Measurements from ENCODE around the gene RPL5. TPM values are rescaled to one million over a fixed set of nuclear protein-coding genes. Genes with fewer than 3 reads are reported as not detected.

The RPL5 gene
- total RNA-seq, 4 donors from 2014 or later: 1,169 to 2,433 (median 2,010) TPM

DNA sequence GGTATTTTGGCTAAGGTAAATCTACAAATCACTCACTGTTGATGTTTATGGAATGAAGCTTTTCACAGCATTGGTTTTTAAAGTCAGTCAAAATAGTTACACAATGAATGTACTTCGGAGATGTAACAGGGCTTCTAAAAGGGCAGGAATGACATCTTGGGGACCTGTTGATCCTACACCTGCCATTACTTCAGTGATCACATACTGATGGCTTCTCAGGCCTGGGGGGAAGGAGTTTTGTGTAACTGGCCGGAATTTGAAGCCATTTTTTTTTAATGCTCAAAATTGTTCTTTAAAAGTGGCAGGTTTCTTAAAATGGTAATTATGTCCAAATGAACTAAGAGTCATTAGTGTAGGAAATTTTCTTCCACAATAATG is 11.2 kb downstream of the RPL5 start:
- Histone ChIP-seq H3K9me3 (no peaks in the 10 kb centered on the region), H3K27me3 (no peaks in the 10 kb centered on the region), H3K27ac (no peak overlapping the region), H3K36me3 (peaks cover 8 to 66% of the 10 kb centered on the region in 2 donors), H3K4me1 (peaks cover 8 to 33% (median 8%) of the 10 kb centered on the region in 3 donors), H3K4me3 (no peak overlapping the region)
- no peak for TF ChIP-seq POLR2AphosphoS5 (IDR thresholded peaks at IDR 0.05)
- no peak for TF ChIP-seq EP300 (IDR thresholded peaks at IDR 0.05)
- TF ChIP-seq, protein P1, sequence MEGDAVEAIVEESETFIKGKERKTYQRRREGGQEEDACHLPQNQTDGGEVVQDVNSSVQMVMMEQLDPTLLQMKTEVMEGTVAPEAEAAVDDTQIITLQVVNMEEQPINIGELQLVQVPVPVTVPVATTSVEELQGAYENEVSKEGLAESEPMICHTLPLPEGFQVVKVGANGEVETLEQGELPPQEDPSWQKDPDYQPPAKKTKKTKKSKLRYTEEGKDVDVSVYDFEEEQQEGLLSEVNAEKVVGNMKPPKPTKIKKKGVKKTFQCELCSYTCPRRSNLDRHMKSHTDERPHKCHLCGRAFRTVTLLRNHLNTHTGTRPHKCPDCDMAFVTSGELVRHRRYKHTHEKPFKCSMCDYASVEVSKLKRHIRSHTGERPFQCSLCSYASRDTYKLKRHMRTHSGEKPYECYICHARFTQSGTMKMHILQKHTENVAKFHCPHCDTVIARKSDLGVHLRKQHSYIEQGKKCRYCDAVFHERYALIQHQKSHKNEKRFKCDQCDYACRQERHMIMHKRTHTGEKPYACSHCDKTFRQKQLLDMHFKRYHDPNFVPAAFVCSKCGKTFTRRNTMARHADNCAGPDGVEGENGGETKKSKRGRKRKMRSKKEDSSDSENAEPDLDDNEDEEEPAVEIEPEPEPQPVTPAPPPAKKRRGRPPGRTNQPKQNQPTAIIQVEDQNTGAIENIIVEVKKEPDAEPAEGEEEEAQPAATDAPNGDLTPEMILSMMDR (IDR thresholded peaks at IDR 0.05): no peak
- TF ChIP-seq POLR2A (IDR thresholded peaks at IDR 0.05): no peak
- no peak for ATAC-seq
- WGBS, 2 donors (ENCODE audit: low coverage in 1 of 2): 20 to 63% methylated on average over 1 to 2 of the region's 2 CpGs

DNA sequence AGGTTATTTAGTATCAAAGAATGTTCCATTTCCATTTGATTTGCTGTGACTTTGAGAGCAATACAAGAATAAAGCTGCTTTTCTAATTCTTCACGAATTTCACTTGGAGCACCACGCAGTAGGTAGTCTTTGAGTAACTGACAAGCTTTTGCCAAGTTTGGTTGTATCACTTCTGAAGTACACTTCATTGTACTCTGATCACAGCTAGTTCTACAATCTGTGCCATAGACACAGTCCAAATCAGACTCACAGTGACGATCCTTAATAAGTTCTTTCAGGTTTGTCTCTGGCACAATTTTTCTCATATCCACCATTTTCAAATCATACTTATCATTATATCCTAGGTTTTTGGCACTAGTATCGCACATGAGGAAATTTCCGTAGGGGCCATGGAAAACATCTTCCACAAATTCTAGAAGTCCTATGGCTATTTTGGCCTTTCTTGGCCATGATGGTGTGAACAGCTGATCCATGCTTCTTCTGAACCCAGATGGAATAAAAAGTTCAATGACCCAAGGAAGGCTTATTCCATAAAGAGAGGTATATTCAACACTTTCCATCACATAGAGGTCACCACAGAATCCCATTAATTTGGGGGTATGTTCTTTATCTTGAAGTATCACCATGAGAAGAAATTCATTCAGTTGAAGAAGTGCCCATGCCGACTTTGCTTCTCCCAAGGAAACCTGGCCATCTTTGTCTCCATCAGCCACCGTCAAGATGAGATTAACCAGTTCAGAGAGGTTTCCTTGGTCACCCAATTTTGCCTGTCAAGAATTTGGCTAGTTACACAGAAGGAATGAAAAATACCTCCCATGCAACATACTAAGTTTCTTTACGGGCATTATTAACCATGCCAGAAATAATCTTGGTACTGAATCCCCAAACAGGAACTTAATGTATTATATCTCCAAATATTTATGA is 11.9 kb downstream of the RPL5 start:
- no peak for TF ChIP-seq EP300 (IDR thresholded peaks at IDR 0.05)
- no peak for TF ChIP-seq POLR2A (IDR thresholded peaks at IDR 0.05)
- TF ChIP-seq, protein P1 (IDR thresholded peaks at IDR 0.05): no peak
- no peak for TF ChIP-seq POLR2AphosphoS5 (IDR thresholded peaks at IDR 0.05)
- peak overlapping the region in 1 of 4 donors; percentile 12 for H3K27ac ChIP-seq
- no peaks in the 10 kb centered on the region for H3K27me3 ChIP-seq
- ATAC-seq: no peak
- H3K4me1 ChIP-seq: peaks cover 4 to 26% (median 8%) of the 10 kb centered on the region in 3 donors
- peaks cover 8 to 59% of the 10 kb centered on the region in 2 donors for H3K36me3 ChIP-seq
- WGBS, 2 donors (ENCODE audit: low coverage in 1 of 2): 73 to 84% methylated on average over 8 of the region's 8 CpGs
- H3K9me3 ChIP-seq: no peaks in the 10 kb centered on the region
- H3K4me3 ChIP-seq: no peak overlapping the region

DNA sequence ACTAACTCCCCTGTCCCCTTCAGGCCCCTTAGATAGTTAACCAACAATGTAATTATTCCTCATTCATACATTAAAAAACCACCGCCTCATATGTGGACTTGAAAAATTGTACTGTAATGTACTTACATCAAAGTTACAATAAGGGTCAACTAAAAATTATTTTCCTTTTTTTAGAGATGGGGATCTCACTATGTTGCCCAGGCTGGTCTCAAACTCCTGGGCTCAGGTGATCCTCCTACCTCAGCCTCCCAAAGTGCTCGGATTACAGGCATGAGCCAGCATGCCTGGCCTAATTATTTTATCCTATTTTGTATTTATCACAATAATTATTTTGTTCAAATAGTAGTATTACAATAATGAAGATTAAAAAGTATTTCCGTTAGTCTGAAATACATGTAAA is 12.6 kb downstream of the RPL5 start:
- H3K36me3 ChIP-seq: peaks cover 8 to 55% of the 10 kb centered on the region in 2 donors

DNA sequence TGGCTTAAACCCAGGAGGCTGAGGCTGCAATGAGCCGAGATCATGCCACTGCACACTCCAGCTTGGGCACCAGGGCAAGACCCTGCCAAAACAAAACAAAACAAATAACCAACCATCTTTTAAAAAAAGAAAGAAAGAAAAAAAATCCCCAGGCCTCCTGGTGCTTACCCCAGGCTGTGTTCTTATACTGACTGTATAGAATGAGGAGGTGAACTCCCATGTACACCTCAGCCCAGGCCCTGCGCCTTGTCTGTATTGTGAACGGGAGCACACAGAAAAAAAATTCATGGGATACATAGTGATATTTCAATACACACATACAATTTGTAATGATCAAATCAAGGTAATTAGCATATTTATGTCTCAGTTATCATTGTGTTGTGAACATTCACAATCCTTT is 14.1 kb downstream of the RPL5 start:
- Histone ChIP-seq H3K36me3 (peaks cover 4 to 53% of the 10 kb centered on the region in 2 donors), H3K9me3 (no peaks in the 10 kb centered on the region), H3K4me3 (no peak overlapping the region), H3K4me1 (peaks cover 0 to 4% (median 0%) of the 10 kb centered on the region in 3 donors), H3K27me3 (no peaks in the 10 kb centered on the region), H3K27ac (no peak overlapping the region)
- ATAC-seq: no peak
- WGBS, 2 donors (ENCODE audit: low coverage in 1 of 2): 64 to 69% methylated on average over 3 of the region's 3 CpGs
- no peak for TF ChIP-seq EP300 (IDR thresholded peaks at IDR 0.05)
- no peak for TF ChIP-seq POLR2AphosphoS5 (IDR thresholded peaks at IDR 0.05)
- no peak for TF ChIP-seq POLR2A (IDR thresholded peaks at IDR 0.05)
- TF ChIP-seq, protein P1 (IDR thresholded peaks at IDR 0.05): no peak

More for the DNA sequence above, 12.6 kb downstream of the RPL5 start:
- Histone ChIP-seq H3K27ac (peak overlapping the region in 1 of 4 donors; percentile 12), H3K4me3 (no peak overlapping the region), H3K27me3 (no peaks in the 10 kb centered on the region), H3K9me3 (no peaks in the 10 kb centered on the region), H3K4me1 (peaks cover 0 to 18% (median 3%) of the 10 kb centered on the region in 3 donors)
- no peak for ATAC-seq
- WGBS, 2 donors (ENCODE audit: low coverage in 1 of 2): 96 to 98% methylated on average over 3 of the region's 3 CpGs
- TF ChIP-seq, protein P1 (IDR thresholded peaks at IDR 0.05): no peak
- TF ChIP-seq POLR2AphosphoS5 (IDR thresholded peaks at IDR 0.05) (no peak), EP300 (IDR thresholded peaks at IDR 0.05) (no peak), POLR2A (IDR thresholded peaks at IDR 0.05) (no peak)

Measured in gastroesophageal sphincter (tissue), 4 donors.